Measurements from ENCODE around the gene HMBS.

GRCh38 chr11:119103793-119104192 is 19.1 kb downstream of the HMBS start:
- TF ChIP-seq CTCF (IDR thresholded peaks at IDR 0.05; ENCODE audit: low read length) (no peak), EZH2 (IDR thresholded peaks at IDR 0.05; ENCODE audit: borderline replicate concordance, low read length) (no peak)
